Right lobe of liver (tissue), 4 donors: ENCODE results near the gene ZNF879.

Experiments
- POLR2A ChIP-seq: fragments of 450-650 bp; IDR thresholded peaks from one replicate; pipeline ENCODE4 v1.6.1; 2017; ENCODE audit warnings: antibody characterized with exemption, mild to moderate bottlenecking
- TF ChIP-seq, protein P1 (sequence below), 4 donors: fragments of 200-600 bp in 3 of 4; fragments of 450-650 bp in 1 of 4; IDR thresholded peaks; one replicate each; pipeline versions ENCODE4 v1.5.1 to v1.8.0; 2016 to 2022; ENCODE audit warnings: antibody characterized with exemption in 4 of 4, mild to moderate bottlenecking in 2 of 4
- donor health status: DM: no; HTN: no; CAD: no.
- donor health status: DM: no; HTN: no; CAD: no.
- donor health status: DM: no; HTN: yes; CAD: no.

DNA sequence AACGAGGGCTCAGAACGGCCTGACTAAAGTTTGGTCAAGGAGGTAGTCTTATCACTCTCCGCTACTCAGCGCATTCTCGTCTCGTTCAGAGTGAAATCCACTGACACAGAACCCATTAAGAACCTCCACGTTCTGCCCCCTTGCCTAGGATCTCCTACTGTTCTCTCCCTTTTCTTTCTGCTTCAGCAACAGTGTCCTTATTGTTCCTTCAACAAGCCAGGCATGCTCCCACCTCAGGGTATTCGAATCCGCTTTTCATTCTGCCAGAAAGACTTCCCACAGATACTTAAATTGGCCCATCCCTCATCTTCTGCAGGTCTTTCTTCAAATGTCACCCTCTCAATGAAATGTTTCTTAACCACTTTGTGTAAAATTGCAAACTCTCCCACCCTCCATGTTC is 32.2 kb downstream of the ZNF879 start:
- TF ChIP-seq, protein P1, sequence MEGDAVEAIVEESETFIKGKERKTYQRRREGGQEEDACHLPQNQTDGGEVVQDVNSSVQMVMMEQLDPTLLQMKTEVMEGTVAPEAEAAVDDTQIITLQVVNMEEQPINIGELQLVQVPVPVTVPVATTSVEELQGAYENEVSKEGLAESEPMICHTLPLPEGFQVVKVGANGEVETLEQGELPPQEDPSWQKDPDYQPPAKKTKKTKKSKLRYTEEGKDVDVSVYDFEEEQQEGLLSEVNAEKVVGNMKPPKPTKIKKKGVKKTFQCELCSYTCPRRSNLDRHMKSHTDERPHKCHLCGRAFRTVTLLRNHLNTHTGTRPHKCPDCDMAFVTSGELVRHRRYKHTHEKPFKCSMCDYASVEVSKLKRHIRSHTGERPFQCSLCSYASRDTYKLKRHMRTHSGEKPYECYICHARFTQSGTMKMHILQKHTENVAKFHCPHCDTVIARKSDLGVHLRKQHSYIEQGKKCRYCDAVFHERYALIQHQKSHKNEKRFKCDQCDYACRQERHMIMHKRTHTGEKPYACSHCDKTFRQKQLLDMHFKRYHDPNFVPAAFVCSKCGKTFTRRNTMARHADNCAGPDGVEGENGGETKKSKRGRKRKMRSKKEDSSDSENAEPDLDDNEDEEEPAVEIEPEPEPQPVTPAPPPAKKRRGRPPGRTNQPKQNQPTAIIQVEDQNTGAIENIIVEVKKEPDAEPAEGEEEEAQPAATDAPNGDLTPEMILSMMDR (IDR thresholded peaks at IDR 0.05), result no peak
- TF ChIP-seq POLR2A, result no peak
